B cell (primary cell): ENCODE data around the gene PSAPL1. TPM values are rescaled to one million over a fixed set of nuclear protein-coding genes. Genes with fewer than 3 reads are reported as not detected.

Source experiments
- ATAC-seq: fragments of 200-7000 bp; cut with Tn5 transposase; one replicate; pipeline ENCODE4 v1.10.0; 2021; ENCODE audit warnings: low read depth, mild to moderate bottlenecking, moderate number of reproducible peaks, moderate library complexity
- CTCF ChIA-PET: fragments of 350-600 bp; sonication (Branson Sonifier 250); formaldehyde crosslinking; loops from one replicate; lab custom pipeline; 2021; ENCODE audit warnings: antibody characterized with exemption, inconsistent platforms; lab: Charles Lee
- POLR2A ChIA-PET: fragments of 350-600 bp; sonication (Branson Sonifier 250); formaldehyde crosslinking; loops from one replicate; lab custom pipeline; 2021; ENCODE audit warnings: antibody characterized with exemption; lab: Charles Lee
- DNase-seq: peaks from one replicate; pipeline ENCODE4 v3.0.0; 2013
- H2AFZ ChIP-seq: 2 replicates; pipeline ENCODE4 v1.6.1; 2012; ENCODE audit warnings: mild to moderate bottlenecking, low read depth, low read length; ENCODE audit not compliant: insufficient read depth, poor library complexity, severe bottlenecking
- H3K27ac ChIP-seq, 2 donors: 1 replicate in 1 of 2; 2 replicates in 1 of 2; pipeline ENCODE4 v1.5.1; 2012 to 2013; ENCODE audit warnings: low read length in 2 of 2, mild to moderate bottlenecking in 2 of 2, moderate library complexity in 1 of 2
- H3K27me3 ChIP-seq, 4 experiments: fragments of 200-600 bp in 1 of 4; sonication (generic) in 1 of 4; replicated peaks in 1 of 4; 1 replicate in 2 of 4; 2 replicates in 2 of 4; pipeline versions ENCODE4 v1.6.1 to v1.7.0; 2013 to 2016; ENCODE audit warnings: low read length in 3 of 4, mild to moderate bottlenecking in 2 of 4, mixed read lengths in 1 of 4, moderate library complexity in 1 of 4; ENCODE audit not compliant: insufficient read depth in 4 of 4, control insufficient read depth in 3 of 4; ENCODE audit errors: control extremely low read depth in 1 of 4
- H3K36me3 ChIP-seq, 2 experiments: replicated peaks in 1 of 2; 1 replicate in 1 of 2; 2 replicates in 1 of 2; pipeline versions ENCODE4 v1.6.1 to v1.7.1; 2013; ENCODE audit warnings: low read length in 1 of 2; ENCODE audit not compliant: insufficient read depth in 2 of 2, control insufficient read depth in 1 of 2; ENCODE audit errors: control extremely low read depth in 1 of 2, extremely low read depth in 1 of 2
- H3K4me1 ChIP-seq, 2 donors: fragments of 200-600 bp in 1 of 2; sonication (generic) in 1 of 2; 1 replicate in 1 of 2; 2 replicates in 1 of 2; pipeline versions ENCODE4 v1.5.1 to v1.6.1; 2013 to 2017; ENCODE audit warnings: low read length in 2 of 2; ENCODE audit not compliant: control insufficient read depth in 2 of 2, insufficient read depth in 2 of 2
- H3K4me2 ChIP-seq: replicated peaks from 2 replicates; pipeline ENCODE3; 2012; ENCODE audit warnings: mild to moderate bottlenecking, low read depth, low read length; ENCODE audit not compliant: poor library complexity, severe bottlenecking
- H3K4me3 ChIP-seq, 5 experiments: fragments of 200-600 bp in 1 of 5; sonication (generic) in 1 of 5; 1 replicate in 3 of 5; 2 replicates in 2 of 5; pipeline versions ENCODE4 v1.5.1 to v1.7.0; 2011 to 2016; ENCODE audit warnings: low read length in 4 of 5, mild to moderate bottlenecking in 4 of 5, low read depth in 2 of 5, control low read depth in 1 of 5, moderate library complexity in 1 of 5; ENCODE audit not compliant: insufficient read depth in 1 of 5; ENCODE audit errors: control extremely low read depth in 1 of 5, extremely low read depth in 1 of 5
- H3K79me2 ChIP-seq: fragments of 200-600 bp; sonication (generic); one replicate; pipeline ENCODE4 v1.6.0; 2016; ENCODE audit warnings: low read length; ENCODE audit not compliant: control insufficient read depth, insufficient read depth
- H3K9ac ChIP-seq: fragments of 200-600 bp; sonication (generic); 2 replicates; pipeline ENCODE4 v1.6.1; 2017; ENCODE audit warnings: mild to moderate bottlenecking, low read length, moderate library complexity
- H3K9me3 ChIP-seq, 3 donors: one replicate each; pipeline versions ENCODE4 v1.6.1 to v1.7.1; 2013; ENCODE audit warnings: low read length in 2 of 3; ENCODE audit not compliant: control insufficient read depth in 2 of 3, insufficient read depth in 1 of 3; ENCODE audit errors: control extremely low read depth in 1 of 3
- H4K20me1 ChIP-seq: 2 replicates; pipeline ENCODE4 v1.6.0; 2012; ENCODE audit warnings: mild to moderate bottlenecking, low read length; ENCODE audit not compliant: insufficient read depth, control insufficient read depth, poor library complexity, severe bottlenecking
- H3K27ac Mint-ChIP-seq: one replicate; pipeline ENCODE4 v1.8.0; 2021; ENCODE audit warnings: mixed read lengths
- H3K27me3 Mint-ChIP-seq: one replicate; pipeline ENCODE4 v1.8.0; 2021; ENCODE audit warnings: mixed read lengths
- H3K4me1 Mint-ChIP-seq: one replicate; pipeline ENCODE4 v1.8.0; 2021; ENCODE audit warnings: mixed read lengths
- H3K4me3 Mint-ChIP-seq: one replicate; pipeline ENCODE4 v1.8.0; 2021; ENCODE audit warnings: mixed read lengths
- H3K9me3 Mint-ChIP-seq: one replicate; pipeline ENCODE4 v1.8.0; 2022; ENCODE audit warnings: mixed read lengths; ENCODE audit not compliant: insufficient read depth
- CTCF ChIP-seq: fragments of 200-600 bp; IDR thresholded peaks from one replicate; pipeline ENCODE4 v1.8.0; 2022; ENCODE audit warnings: antibody characterized with exemption, mild to moderate bottlenecking
- EZH2 ChIP-seq: IDR thresholded peaks from 2 replicates; pipeline ENCODE4 v1.6.1; 2012; ENCODE audit warnings: borderline replicate concordance, low read depth, mild to moderate bottlenecking, moderate library complexity, low read length; ENCODE audit not compliant: insufficient read depth, poor library complexity, severe bottlenecking
- WGBS: methylation state at CpG from one replicate; pipeline ENCODE4 v1.1.5; 2013; ENCODE audit warnings: missing lambda C conversion rate; ENCODE audit not compliant: insufficient coverage; 5-methylcytosine and 5-hydroxymethylcytosine counted together
- intact Hi-C: fragments of 100-400 bp; cut with micrococcal nuclease; formaldehyde crosslinking; loops from one replicate; pipeline ENCODE4 v1.10.0; 2022
- polyA plus RNA-seq: library from polyadenylated mRNA; depleted of rRNA; stranded (reverse); fragments of >200 nt; gene quantifications from 2 replicates; pipeline ENCODE4 v1.2.3, GENCODE V29; 2012
- total RNA-seq, 2 donors: library from RNA; stranded (reverse); fragments of 120-200 nt in 1 of 2; gene quantifications; 1 replicate in 1 of 2; 2 replicates in 1 of 2; pipeline versions ENCODE4 v1.2.3 to v1.2.4, GENCODE V29; 2013 to 2022

Gene PSAPL1
- total and polyA plus RNA-seq, 2 donors (not counting 1 experiment from before 2014, with no cell fraction given) = not detected

- H3K27me3 ChIP-seq = peaks cover 0 to 4% (median 0%) of the 10 kb centered on the region in 4 experiments
- no peak overlapping the region for H3K4me2 ChIP-seq
- H3K9ac ChIP-seq = no peak overlapping the region
- no peak overlapping the region for H2AFZ ChIP-seq
- intact Hi-C loops = no loop called here
- Mint-ChIP-seq H3K4me3 (no peak overlapping the region), H3K4me1 (no peaks in the 10 kb centered on the region), H3K27me3 (peaks cover 15% of the 10 kb centered on the region), H3K27ac (no peak overlapping the region), H3K9me3 (peaks cover 12% of the 10 kb centered on the region)
- TF ChIP-seq CTCF (no peak), EZH2 (no peak)
- CTCF ChIA-PET = no interaction called here
- no peaks in the 10 kb centered on the region for H3K79me2 ChIP-seq
- no peak overlapping the region for H3K27ac ChIP-seq
- no peaks in the 10 kb centered on the region for H4K20me1 ChIP-seq
- H3K4me3 ChIP-seq = no peak overlapping the region
- DNase-seq = no peak
- WGBS = no CpG with 5 or more reads among the region's 1 CpG
- H3K4me1 ChIP-seq = no peaks in the 10 kb centered on the region
- POLR2A ChIA-PET = no interaction called here
- peaks cover 1 to 24% (median 7%) of the 10 kb centered on the region in 3 donors for H3K9me3 ChIP-seq
- ATAC-seq = no peak
- H3K36me3 ChIP-seq = no peaks in the 10 kb centered on the region
Observed at GRCh38 chr4:7411491-7411890, 23.2 kb downstream of the PSAPL1 start.

GRCh38 chr4:7410446-7410845 is 24.3 kb downstream of the PSAPL1 start:
- Histone ChIP-seq H3K4me2 (no peak overlapping the region), H3K79me2 (no peaks in the 10 kb centered on the region), H4K20me1 (no peaks in the 10 kb centered on the region), H3K9me3 (peaks cover 1 to 18% (median 7%) of the 10 kb centered on the region in 3 donors), H2AFZ (no peak overlapping the region), H3K27ac (no peak overlapping the region), H3K4me3 (no peak overlapping the region), H3K9ac (no peak overlapping the region), H3K4me1 (no peaks in the 10 kb centered on the region), H3K27me3 (peaks cover 0 to 4% (median 0%) of the 10 kb centered on the region in 4 experiments), H3K36me3 (no peaks in the 10 kb centered on the region)
- TF ChIP-seq EZH2 (no peak), CTCF (no peak)
- no CpG with 5 or more reads among the region's 1 CpG for WGBS
- H3K27me3 Mint-ChIP-seq = peaks cover 10% of the 10 kb centered on the region
- CTCF ChIA-PET = no interaction called here
- H3K4me1 Mint-ChIP-seq = no peaks in the 10 kb centered on the region
- no peak for ATAC-seq
- DNase-seq = no peak
- H3K4me3 Mint-ChIP-seq = no peak overlapping the region
- intact Hi-C loops = no loop called here
- peaks cover 10% of the 10 kb centered on the region for H3K9me3 Mint-ChIP-seq
- POLR2A ChIA-PET = no interaction called here
- H3K27ac Mint-ChIP-seq = no peak overlapping the region
